ENCODE measurements around the gene FCER2.

The FCER2 gene

DNA sequence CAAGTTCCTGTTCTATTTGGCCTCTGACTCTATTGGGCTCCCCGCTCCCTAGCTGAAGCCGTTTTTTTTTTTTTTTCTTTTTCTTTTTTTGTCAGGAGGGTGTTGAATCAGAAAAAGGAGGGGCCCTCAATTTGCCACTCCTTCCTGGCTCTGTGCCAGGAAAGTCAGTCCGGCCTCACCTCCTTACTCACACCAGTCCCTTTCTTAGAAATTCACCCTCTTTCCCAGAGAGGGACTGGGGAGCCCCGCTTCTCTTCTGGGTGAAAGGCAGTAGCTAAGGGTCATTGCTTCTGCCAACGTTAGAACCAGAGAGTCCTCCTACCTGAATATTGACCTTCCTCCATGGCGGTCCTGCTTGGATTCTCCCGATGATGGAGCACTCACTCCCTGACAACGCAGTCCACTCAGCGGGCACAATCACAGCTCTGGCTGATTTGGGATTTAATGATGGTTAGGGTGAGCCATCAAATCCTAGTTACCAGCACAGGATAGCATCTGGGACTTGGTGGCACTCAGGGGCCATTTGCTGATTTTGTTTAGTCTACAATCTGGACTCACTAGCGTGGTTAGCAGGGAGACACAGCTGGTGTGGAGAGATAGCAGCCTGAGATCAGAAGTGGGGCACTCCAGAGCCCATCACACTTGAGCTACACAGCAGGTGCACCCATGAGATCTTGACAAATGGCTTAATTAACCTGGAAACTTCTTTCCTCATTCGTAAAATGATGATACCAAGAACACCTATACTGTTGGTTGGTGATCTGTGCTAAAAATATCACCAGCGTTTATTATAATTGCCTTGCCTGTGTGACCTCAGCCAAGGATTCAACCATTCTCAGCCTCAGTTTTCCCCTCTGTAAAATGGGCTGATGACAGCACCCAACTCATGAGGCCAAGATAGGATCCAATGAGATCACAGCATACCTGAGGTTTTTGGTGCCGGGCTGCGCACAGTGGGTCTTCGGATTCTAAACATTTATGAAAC is 2.2 kb downstream of the FCER2 start:
- no peak for DNase-seq

DNA sequence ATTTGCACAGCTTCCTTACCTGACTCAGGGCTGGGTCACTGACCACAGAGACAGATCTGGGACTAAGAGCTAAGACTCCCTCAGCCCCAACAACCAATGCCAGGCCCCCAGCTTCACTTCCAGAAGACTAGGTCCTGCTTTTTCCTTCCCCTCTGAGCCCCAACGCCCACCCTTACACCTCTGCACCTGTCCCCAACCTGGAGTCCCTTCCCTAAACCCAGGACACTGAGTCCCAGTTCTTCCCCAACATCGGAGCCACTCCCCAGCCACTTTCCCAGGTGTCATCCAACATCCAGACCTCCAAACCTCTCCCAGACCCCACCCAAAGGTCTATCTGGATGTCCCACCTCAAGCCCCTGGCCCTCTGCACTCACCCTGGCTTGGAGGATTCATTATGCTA is 2.9 kb downstream of the FCER2 start:
- no peak for DNase-seq

DNA sequence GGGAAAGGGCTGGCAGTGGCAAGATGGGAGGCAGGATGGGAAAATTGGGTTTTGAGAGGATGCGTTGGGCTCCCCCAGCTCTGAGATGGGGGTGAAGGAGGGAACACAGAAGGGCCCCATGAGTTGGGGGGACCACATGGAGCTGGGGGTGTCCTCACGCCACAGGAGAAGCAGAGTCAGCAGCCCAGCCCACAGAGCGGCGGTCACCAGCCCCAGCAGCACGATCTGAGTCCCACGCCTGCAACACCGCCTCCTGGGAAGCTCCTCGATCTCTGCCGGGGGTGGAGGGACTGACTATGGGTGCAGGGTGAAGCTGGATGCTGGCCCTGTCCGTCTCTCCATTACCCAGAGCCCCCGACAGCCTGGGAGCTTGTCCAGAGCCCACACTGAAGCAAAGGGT is 3.3 kb downstream of the FCER2 start:
- DNase-seq, result no peak

DNA sequence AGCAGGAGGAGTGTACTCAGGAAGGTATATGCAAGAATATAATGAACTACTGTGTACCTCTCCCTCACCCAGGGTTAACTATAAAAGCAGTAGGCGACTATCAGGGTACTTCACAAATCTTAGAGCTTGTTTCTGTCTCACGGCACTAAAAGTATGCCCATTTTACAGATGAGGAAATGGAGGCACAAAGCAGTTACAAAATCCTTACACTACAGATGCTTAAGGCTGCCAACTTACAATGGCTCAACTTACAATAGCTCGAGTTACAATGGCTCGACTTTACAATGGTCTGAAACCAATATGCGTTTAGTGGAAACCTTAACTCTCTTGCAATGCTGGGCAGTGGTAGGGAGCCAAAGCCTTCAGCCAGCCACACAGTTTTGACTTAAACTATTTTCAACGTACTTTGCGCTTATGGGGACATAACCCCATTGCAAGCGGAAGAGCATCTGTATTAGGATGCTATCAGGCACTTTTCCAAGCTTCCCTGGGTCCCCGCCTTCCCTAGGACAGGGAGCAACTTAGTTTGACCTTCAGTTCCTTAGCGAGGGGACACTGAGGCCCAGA is 4.1 kb downstream of the FCER2 start:
- DNase-seq, result no peak

DNA sequence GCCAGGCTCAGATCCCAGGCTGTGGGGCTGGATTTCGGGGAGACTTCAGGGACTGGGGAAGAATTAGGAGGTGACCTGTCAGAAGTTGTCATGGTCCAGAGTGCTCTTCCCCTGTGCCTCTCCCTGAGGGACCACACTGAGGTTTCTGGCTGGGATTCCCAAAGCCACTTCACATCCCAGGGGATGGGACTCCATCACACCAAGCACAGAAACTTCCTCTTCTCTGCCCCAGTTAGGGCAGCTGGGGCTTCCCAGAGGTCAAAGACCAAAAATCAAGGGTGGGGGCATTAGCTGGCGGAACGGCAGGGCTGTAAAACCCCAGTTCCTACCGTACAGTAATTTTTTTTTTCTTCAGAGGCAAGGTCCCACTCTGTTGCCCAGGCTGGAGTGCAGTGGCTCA is 7.4 kb downstream of the FCER2 start:
- DNase-seq, result no peak

DNA sequence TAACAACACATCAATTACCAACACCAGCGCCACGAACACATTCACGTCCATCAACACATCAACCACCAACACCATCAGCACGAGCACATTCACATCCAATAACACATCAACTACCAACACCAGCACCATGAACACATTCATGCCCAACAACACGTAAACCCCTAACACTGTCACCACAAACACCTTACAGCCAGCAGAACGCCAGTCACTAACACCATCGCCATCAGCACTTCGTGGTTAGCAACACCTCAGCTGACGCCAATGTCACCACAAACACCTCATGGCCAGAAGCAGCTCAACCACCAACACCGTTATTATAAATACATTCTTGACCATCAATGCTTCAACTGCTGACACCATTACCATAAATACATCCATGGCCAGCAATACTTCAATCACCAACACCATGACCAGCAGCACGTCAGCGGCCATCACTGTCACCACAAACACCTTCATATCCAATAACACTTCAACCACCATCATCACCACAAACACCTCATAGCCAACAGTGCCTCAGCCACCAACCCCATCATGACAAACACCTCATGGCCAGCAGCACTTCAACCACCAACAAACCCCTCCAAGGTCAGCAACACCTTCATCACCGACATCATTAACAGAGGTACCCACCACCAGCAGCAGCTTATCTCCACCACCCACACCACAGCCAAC is 9.4 kb downstream of the FCER2 start:
- no peak for DNase-seq

DNA sequence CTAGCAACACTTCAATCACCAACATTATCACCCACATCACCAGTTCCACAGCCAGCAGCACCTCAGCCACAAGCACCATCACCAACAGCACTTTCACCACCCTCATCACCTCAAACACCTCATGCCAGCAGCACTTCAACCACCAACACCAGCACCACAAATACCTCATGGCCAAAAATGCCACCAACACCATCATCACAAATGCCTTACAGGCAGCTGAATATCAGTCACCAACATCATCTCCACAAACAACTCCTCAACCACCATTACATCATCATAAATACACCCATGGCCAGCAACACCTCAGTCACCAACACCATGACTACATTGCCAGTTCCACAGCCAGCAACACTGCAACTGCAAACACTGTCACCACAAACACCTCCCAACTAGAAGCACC is 10.4 kb downstream of the FCER2 start:
- no peak for DNase-seq

DNA sequence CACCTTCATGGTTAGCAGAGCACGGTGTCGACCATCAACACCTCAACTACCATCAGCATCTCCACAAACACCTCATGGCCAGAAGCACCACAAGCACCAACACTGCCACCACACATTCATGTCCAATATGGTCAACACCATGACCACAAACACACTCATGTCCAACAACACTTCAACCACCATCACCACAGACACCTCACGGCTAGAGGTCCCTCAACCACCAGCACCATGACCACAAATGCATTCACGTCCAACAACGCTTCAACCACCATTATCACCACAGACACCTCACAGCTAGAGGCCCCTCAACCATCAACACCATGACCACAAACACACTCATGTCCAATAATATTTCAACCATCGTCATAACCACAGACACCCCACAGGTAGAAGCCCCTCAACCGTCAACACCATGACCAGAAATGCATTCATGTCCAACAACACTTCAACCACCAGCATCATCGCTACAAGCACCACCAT is 11.1 kb downstream of the FCER2 start:
- no peak for DNase-seq

DNA sequence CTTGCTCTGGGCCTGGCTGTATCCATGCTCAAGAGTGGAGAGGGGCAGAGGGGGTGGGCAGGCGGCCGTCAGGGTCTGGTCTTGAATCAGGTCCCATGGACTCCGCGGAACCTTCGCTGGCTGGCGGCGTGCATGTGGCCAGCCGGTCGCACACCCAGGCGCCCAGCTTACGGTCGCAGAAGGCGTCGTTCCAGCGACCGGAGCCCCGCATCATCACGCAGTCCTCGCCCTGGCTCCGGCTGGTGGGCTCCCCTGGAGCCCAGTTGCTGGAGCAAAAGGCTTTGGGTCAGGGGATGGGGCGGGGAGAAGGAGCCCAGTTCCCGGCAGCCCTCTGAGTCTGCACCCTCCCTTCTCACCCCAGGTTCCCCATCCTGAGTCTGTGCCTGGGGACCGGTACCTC is 12.8 kb downstream of the FCER2 start:
- no peak for DNase-seq

DNA sequence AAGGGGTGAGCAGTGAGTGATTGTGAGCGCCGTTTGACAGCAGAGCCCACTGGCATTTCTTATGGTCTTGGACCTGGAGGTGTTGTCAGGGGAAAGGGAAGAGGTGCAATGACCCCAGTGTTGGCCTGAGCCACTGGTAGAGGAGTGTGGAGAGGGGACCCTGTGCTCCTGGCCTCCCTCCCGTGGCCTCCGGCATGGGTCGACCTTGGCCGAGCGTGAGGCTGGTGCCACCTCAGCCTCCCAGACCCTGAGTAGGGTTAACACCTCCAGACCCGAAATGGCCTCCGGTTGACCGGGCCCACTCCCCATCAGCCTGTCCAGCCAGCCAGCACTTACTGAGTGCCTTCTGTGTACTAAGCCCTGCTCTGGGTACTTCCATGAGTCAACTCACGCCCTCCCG is 14.8 kb downstream of the FCER2 start:
- DNase-seq, result no peak

DNA sequence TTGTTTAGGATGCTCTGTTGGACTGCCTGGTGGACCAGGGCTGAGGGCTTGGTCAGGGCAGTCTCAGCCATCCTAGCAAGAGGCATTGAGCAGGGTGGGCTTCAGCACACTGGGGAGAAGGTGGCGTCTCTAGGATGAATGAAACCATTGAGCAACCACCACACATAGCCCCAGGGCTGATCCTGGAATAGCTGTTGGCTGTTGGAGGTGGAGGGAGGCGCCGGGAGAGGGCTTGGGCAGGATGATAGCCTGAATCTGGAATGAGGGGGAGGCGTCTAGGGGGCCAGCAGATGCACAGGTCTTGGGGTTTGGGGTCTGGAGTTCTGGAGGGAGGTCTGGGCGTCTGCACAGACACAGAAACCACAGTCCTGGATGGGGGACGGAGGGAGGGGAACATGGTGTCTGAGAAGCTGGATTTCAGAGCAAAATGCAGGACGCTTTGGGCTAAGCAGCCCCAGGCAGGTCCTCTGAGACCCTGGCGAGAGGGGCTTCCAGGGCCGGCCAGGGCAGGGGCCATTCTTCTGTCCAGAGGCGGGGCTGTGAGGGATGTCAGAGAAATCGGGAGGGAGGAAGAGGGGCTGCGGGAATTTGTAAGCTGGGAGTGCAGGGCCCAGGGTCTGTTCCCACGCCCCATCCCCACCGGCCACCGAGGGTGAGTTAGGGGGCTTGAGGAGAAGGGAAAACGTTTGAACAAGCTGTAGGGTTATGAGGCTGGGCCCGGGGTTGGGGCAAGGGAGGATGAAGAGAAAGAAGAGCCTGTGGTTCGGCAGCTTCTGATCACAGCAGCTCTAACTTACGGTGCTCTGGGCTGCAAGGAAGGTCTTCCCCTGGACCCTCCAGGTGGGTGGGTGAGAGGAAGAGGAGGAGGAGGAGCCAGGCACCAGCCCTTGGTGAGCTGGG is 16.1 kb downstream of the FCER2 start:
- DNase-seq, result no peak

DNA sequence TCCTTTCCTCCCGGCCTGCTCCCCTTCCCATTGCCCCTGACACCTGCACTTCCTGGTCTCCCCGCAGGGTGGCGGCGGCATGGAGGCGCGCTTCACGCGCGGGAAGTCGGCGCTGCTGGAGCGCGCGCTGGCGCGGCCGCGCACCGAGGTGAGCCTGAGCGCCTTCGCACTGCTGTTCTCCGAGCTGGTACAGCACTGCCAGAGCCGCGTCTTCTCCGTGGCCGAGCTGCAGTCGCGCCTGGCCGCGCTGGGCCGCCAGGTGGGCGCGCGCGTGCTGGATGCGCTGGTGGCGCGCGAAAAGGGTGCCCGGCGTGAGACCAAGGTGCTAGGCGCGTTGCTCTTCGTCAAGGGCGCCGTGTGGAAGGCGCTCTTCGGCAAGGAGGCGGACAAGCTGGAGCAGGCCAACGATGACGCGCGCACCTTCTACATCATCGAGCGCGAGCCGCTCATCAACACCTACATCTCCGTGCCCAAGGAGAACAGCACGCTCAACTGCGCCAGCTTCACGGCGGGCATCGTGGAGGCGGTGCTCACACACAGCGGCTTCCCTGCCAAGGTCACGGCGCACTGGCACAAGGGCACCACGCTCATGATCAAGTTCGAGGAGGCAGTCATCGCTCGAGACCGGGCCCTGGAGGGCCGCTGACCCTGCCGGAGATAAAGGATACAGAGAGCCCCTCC is 19.6 kb downstream of the FCER2 start:
- no peak for DNase-seq

DNA sequence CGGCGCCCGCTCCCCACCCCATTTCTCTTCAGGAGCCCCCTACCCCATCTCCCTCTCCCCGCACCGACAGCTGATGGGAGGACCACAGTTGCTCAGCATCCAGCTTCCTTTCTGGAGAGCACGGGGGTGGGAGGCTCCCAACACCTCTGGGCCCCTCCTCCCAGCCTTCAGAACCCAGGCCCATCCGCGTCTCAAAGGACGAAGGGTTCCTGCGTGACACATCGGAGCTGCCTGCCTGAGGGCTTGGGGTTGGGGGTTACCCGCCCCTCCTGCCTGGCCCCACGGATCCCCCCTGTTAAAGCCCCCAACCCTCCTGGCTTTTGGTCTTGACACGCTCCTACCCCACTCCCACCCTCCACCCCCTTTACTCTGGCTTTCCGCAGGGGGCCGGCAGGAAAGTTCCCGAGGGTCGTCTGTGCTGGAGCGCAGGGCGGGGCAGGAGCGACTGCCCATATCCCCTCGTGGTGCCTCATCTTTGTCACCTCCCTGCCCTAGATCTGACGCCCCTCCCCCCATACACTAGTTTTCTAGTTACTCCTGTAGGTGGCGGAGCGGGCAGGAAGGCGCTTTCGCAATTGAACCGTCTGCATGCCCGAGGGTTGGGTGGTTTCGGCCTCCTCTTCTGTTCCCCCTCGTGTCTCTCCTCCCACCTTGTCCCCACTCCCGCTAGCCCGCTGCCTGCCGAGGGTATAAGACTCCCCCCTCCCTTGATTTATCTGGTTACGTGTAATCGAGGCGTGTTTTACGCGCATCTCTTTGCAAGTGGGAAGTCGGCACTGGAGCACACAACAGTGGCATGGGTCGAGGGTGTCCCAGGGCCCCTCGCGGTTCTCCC is 20.4 kb downstream of the FCER2 start:
- DNase-seq, result peak; percentile 69

DNA sequence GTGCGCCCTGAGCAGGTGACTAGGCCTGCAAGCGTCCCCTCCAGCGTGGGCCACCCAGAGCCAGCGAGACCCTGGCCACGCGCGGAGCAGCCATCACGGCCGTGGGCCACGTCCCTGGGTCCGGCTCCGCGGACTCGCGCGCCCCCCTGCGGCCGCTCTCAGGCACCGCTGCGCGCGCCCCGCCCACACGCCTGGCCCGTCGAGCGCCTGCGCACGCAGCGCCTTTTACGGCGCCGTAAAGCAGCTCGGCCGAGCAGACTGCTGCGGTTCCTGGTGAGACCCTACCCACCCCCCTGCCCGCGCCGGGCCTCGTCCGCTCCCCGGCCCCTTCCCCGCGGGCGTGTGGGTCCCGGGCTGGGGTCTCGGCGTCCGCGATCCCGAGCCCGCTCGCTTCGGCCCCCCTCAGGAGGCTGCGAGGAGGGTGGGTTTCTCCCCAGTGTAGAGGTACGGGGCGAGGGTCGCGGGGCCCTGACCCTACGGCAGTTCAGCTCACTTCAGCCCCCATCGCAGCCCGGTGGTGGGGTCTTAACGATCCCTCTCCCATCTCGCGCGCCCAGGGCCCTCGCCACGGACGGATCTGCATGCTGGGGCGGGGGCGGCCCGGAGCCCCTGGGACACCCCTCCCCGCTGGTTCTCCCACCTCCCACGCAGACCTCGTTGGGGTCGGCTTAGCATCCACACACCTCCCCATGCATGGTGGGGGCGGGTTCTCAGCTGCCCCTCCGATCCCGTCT is 21.2 kb downstream of the FCER2 start, which contains the start of gene TRAPPC5:
TRAPPC5 (plus strand) TSS at position 228 of the 734 bp plus-strand sequence. CDS start 1,421 bp downstream, outside the sequence.
- DNase-seq, result peak; percentile 88

DNA sequence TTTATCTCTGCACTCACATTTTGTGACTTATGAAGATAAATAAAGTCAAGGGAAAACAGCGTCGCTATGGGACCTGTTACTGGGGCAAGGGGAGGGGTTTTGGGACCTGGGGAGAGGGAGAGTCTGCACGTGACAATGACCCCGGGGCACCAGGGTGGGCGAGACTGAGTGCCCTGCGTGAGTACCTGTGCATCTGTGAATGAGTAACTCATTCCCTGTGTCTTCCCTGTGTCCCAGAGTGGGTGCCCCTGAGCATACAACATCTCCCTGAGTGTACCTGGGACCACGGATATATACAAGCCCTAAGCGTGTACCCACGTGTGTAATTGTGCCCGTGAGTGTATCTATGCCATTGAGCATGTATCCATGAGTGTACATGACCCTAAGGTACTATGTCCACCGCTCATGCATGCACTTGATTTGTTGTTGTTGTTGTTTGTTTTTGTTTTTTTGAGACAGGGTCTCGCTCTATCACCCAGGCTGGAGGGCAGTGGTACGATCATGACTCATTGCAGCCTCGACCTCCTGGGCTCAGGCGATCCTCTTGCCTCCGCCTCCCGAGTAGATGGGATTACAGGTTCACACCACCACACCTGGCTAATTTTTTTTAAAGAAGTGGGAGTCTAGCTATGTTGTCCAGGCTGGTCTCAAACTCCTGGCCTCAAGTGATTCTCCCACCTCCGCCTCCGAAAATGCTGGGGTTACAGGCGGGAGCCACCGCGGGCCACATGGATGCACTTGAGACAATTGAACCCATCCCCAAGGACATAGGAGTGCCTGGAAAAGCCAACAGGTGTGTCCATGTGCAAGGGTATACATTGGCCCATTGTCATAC is 21.9 kb downstream of the FCER2 start:
- no peak for DNase-seq

DNA sequence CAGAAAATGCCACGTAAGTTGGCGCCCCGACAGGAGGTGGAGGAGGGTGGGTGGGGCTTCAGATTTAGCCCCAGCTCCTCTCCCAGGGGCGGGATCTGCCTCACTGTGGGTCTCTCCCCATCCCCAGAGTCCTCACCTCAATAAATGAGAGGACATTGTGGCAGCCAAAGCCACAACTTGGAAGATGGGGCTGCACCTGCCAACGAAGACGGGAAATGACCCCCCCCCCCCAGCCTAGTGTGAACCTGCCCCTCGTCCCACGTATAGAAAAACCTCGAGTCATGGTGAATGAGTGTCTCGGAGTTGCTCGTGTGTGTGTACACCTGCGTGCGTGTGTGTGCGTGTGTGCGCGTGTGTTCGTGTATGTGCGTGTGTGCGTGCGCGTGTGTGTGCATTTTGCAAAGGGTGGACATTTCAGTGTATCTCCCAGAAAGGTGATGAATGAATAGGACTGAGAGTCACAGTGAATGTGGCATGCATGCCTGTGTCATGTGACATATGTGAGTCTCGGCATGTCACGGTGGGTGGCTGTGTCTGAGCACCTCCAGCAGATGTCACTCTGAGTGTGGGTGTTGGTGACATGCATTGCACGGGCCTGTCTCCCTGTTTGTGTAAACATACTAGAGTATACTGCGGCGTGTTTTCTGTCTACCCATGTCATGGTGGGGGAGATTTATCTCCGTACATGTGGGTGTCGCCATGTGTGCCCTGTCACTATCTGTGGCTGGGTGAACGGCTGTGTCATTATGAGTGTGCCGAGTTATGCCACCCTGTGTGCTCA is 22.8 kb downstream of the FCER2 start:
- no peak for DNase-seq

DNA sequence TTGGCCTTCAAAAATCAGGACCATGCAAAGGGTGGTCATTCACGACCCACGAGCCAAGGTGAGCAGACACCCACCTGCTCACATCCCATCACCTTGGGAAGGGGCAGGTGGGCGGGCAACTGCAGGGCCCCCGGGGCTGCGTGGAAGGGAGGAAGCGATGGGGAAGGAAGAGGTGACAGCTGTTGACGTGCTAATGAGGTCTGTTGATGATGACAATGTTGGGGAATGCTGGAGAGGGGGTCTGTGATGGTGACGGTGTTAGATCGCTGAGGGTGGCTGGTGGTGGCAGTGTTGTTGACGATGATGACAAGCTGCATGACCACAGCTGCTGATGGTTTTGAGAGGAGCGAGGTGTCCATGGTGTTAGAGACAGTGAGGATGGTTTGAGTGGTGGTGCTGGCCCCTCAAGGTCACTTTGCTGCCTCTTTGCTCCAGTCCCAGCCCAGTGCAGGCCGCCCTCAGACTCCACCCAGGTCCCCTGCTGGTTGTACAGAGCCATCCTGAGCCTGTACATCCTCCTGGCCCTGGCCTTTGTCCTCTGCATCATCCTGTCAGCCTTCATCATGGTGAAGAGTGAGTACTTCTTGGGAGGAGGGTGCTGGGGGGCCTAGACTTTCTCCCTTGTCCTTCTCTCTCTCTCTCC is 24.1 kb downstream of the FCER2 start:
- DNase-seq, result no peak

DNA sequence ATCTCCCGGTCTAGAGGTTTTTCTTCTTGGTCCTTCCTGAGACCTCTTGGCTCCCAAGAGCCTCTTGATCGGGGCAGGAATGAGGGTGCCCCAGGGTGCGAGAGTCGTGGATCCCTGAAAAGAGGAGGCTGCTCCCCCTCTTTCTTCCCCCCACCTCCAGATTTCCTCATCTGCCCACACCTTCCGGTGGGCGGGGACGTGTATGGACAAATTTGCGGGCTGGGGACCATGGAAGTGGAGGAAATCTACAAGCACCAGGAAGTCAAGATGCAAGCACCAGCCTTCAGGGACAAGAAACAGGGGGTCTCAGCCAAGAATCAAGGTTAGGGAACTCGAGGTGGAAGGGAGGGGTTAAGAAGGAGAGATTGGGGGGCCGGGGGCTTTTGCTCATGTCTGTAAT is 25.1 kb downstream of the FCER2 start, which contains the start of gene MCEMP1:
MCEMP1 (plus strand) TSS at position 237 of the 400 bp plus-strand sequence; CDS start at position 268, 31 bp downstream.
- DNase-seq, result no peak
